A549 (cell line): ENCODE results near the gene POTEB. TPM values are rescaled to one million over a fixed set of nuclear protein-coding genes. Genes with fewer than 3 reads are reported as not detected.
"Not testable (repeated sequence)": the region's sequence is repeated elsewhere in the genome, so short reads cannot be mapped to it uniquely, and the experiment has no call there.

Source experiments
- ATAC-seq, 2 experiments: fragments of 200-7000 bp in 1 of 2; fragments of >200 bp in 1 of 2; cut with Nextera tagmentation in 1 of 2; cut with Tn5 transposase in 1 of 2; 3 replicates each; pipeline versions ENCODE4 v1.8.0 to v1.9.1; 2018 to 2020; ENCODE audit warnings: mild to moderate bottlenecking in 1 of 2, moderate library complexity in 1 of 2
- CTCF ChIA-PET: fragments of 300-600 bp; sonication (Branson Sonifier 250); formaldehyde crosslinking; extraction: SDS; loops from one replicate; lab custom pipeline; 2021; ENCODE audit warnings: antibody characterized with exemption, inconsistent platforms; lab: Yijun Ruan, JAX
- POLR2A ChIA-PET: fragments of 350-600 bp; formaldehyde crosslinking; extraction: SDS; loops from one replicate; lab custom pipeline; 2021; ENCODE audit warnings: antibody characterized with exemption, inconsistent platforms; lab: Yijun Ruan, JAX
- DNase-seq, 2 experiments: peaks; one replicate each; pipeline versions ENCODE4 v3.0.0 to v3.0.0-alpha.2; 2011 to 2016; ENCODE audit warnings: low read depth in 1 of 2, low spot score in 1 of 2
- FAIRE-seq: peaks from 2 replicates; lab custom pipeline; 2011; peaks lifted over from hg19 to GRCh38; lab: Jason Lieb, UNC
- H3K27ac ChIP-seq, 2 experiments: fragments of >200 bp; sonication (Bioruptor Twin); formaldehyde crosslinking; 3 replicates each; pipeline ENCODE4 v1.5.1; 2016 to 2017
- H3K4me1 ChIP-seq: fragments of >200 bp; sonication (Bioruptor Twin); formaldehyde crosslinking; 3 replicates; pipeline ENCODE4 v1.6.1; 2016
- H3K4me2 ChIP-seq: fragments of >200 bp; sonication (Bioruptor Twin); formaldehyde crosslinking; 3 replicates; pipeline ENCODE4 v1.6.1; 2016
- H3K4me3 ChIP-seq: fragments of >200 bp; sonication (Bioruptor Twin); formaldehyde crosslinking; 3 replicates; pipeline ENCODE4 v1.5.1; 2016
- H3K9me3 ChIP-seq: fragments of >200 bp; sonication (Bioruptor Twin); formaldehyde crosslinking; 3 replicates; pipeline ENCODE4 v1.6.1; 2016
- WGBS: methylation state at CpG from one replicate; pipeline ENCODE4 v1.1.6; 2017; ENCODE audit errors: missing lambda C conversion rate; 5-methylcytosine and 5-hydroxymethylcytosine counted together
- polyA minus RNA-seq: library from RNA; depleted of rRNA, polyadenylated mRNA; stranded (reverse); fragments of >200 nt; gene quantifications from 2 replicates; pipeline ENCODE4 v1.2.3, GENCODE V29; 2011; rRNA and poly(A)+ RNA removed
- polyA plus RNA-seq, 4 experiments: library from polyadenylated mRNA; depleted of rRNA in 3 of 4; stranded (reverse); fragments of >200 nt; fragmentation: RNase III in 1 of 4; extraction: RNeasy Plus Mini Kit Qiagen cat#74134 plus additional on column Dnase treatment in 1 of 4; gene quantifications; 2 replicates in 3 of 4; 3 replicates in 1 of 4; pipeline ENCODE4 v1.2.3, GENCODE V29; 2011 to 2017
- small RNA-seq, 6 experiments: library from RNA; depleted of rRNA; stranded (forward); fragments of <200 nt; gene quantifications; one replicate each; pipeline ENCODE3, GENCODE V24; 2012

Gene POTEB
- not detected in 2 replicates for polyA plus RNA-seq (2011; rRNA removed)
- not detected in 2 replicates for polyA plus RNA-seq (2012; cell fraction: cytosol; rRNA removed)
- polyA plus RNA-seq (2012; cell fraction: nucleus; rRNA removed): not detected in 2 replicates
- not detected in 3 replicates for polyA plus RNA-seq (2017; fragmentation: RNase III; extraction: RNeasy Plus Mini Kit Qiagen cat#74134 plus additional on column Dnase treatment)
- not detected in 2 replicates for polyA minus RNA-seq

DNA sequence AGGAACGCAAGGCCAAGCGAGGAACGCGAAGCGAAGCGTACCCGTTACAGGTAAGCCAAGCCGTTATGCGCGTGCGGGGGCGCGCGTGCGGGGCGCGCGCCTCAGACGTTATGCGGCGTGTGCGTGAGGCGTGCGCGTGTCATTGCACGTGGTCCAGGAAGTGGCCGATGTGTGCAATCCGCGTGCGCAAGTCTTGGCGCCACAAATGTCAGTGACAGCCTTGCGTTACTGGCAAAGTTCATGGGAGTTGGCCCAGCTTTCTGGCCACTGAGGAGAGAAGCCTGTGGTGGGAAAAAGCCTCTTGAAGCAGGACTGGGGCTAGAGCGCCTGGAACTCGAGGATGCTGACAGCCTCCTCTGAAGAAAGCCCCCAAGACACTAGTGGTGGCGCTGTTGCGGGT, at the start of gene POTEB:
Gene POTEB (minus strand): TSS at position 101 of the 400 bp plus-strand sequence. CDS start 489 bp downstream, outside the sequence.
- H3K9me3 ChIP-seq, POLR2A ChIA-PET, H3K4me1 ChIP-seq, H3K4me2 ChIP-seq, H3K27ac ChIP-seq, ATAC-seq, CTCF ChIA-PET, H3K4me3 ChIP-seq, FAIRE-seq, DNase-seq: not testable (repeated sequence)
- WGBS: no CpG with 5 or more reads among the region's 36 CpGs

- not testable (repeated sequence) for H3K4me3 ChIP-seq
Measured at GRCh38 chr15:21890955-21891354, 13.4 kb upstream of the POTEB start.

DNA sequence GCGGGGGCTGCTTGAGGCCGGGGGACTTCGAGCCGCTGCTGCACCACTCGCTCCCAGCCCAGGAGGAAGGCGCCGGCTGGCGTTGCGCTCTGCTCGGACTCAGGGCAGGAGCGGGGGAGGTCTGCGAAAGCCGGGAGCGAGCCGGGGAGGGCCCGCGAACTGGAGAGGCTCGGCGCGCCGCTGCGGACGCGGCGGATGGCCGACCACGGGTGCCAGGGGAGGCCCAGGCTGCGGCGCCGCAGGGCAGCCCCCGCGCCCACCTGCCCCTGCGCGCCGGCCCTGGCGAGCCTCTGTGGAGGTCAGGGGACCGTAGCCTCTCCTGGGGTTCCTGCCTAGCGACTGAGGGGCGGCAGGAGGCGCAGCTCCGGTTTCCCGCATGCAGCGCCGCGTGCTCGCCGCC, 12.0 kb upstream of the POTEB start:
- DNase-seq, H3K4me1 ChIP-seq, POLR2A ChIA-PET, H3K4me2 ChIP-seq, CTCF ChIA-PET, H3K27ac ChIP-seq, H3K9me3 ChIP-seq, H3K4me3 ChIP-seq, FAIRE-seq, ATAC-seq: not testable (repeated sequence)
- 81% methylated on average over 21 of the region's 47 CpGs for WGBS

More at GRCh38 chr15:21890955-21891354, 13.4 kb upstream of the POTEB start:
- FAIRE-seq, ATAC-seq, H3K9me3 ChIP-seq, DNase-seq, H3K27ac ChIP-seq, CTCF ChIA-PET, H3K4me2 ChIP-seq, POLR2A ChIA-PET, H3K4me1 ChIP-seq: not testable (repeated sequence)
- WGBS: 18% methylated on average over 1 of the region's 6 CpGs

DNA sequence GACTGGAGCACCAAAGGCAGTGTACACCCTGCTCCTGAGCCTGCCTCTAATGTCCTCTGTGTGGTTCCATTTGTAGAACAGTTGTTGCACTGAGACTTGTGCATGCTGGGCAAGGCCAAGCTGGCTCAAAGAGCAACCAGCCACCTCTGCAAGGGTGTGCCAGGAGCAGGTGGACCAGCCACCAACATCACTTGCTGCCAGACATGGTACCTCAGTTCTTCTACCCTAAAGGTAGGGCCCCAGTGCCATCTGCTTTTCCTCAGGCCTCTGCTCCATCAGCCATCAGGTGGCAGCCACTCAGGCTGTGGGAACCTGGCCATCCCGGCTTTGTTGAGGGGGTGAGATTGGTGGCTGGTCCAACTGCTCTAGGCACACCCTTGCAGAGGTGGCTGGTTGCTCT, 38.7 kb downstream of the POTEB start:
- H3K4me1 ChIP-seq, H3K4me3 ChIP-seq, H3K4me2 ChIP-seq, POLR2A ChIA-PET, H3K9me3 ChIP-seq, CTCF ChIA-PET, H3K27ac ChIP-seq, DNase-seq, FAIRE-seq, ATAC-seq: not testable (repeated sequence)
- WGBS: 0% methylated on average over 1 of the region's 1 CpG

Small RNAs within 50 kb of the gene (small RNA-seq; reads per million reads assigned to genes)
- gene MIR3118-4: 0 reads per million in 6 experiments
- 0 reads per million in 6 experiments for gene RNU6-631P

Other genes with a start within 250 kb of the POTEB start
- gene OR4M2, start 202.8 kb upstream of the POTEB start, polyA plus RNA-seq (2011; rRNA removed): not detected in 2 replicates
- 0.15 TPM in 2 of 3 replicates, not detected in the other for gene OR4M2, start 202.8 kb upstream of the POTEB start, polyA plus RNA-seq (2017; fragmentation: RNase III; extraction: RNeasy Plus Mini Kit Qiagen cat#74134 plus additional on column Dnase treatment)